HL-60 (cell line): ENCODE data around the gene CCNK.

Experiments used
- DNase-seq, 2 experiments: peaks; one replicate each; pipeline ENCODE4 v3.0.0-alpha.2; 2010 to 2020; ENCODE audit warnings: low read depth in 1 of 2, low spot score in 1 of 2
- H3K27ac ChIP-seq: fragments of 250-450 bp; sonication (Bioruptor Pico); replicated peaks from 2 replicates; pipeline ENCODE4 v1.5.1; 2020; ENCODE audit warnings: mild to moderate bottlenecking, moderate library complexity
- H3K27me3 ChIP-seq: fragments of 250-450 bp; sonication (Bioruptor Pico); 2 replicates; pipeline ENCODE4 v1.5.1; 2021; ENCODE audit warnings: mild to moderate bottlenecking, moderate library complexity; ENCODE audit not compliant: insufficient read depth, poor library complexity, severe bottlenecking
- H3K4me3 ChIP-seq: replicated peaks from 2 replicates; pipeline ENCODE4 v1.5.1; 2011; ENCODE audit warnings: mild to moderate bottlenecking, control low read depth, low read length; ENCODE audit not compliant: insufficient read depth
- CTCF ChIP-seq: IDR thresholded peaks from one replicate; pipeline ENCODE4 v1.5.1; 2011; ENCODE audit warnings: low read length, control low read depth, inconsistent platforms; ENCODE audit not compliant: insufficient read depth
- GABPA ChIP-seq: IDR thresholded peaks from 2 replicates; pipeline ENCODE4 v1.6.1; 2012; ENCODE audit warnings: low read depth
- POLR2AphosphoS5 ChIP-seq: IDR thresholded peaks from 2 replicates; pipeline ENCODE4 v1.6.1; 2012; ENCODE audit warnings: low read depth
- REST ChIP-seq: IDR thresholded peaks from 2 replicates; pipeline ENCODE4 v1.6.1; 2012; ENCODE audit warnings: low read depth; ENCODE audit not compliant: insufficient replicate concordance
- SPI1 ChIP-seq: IDR thresholded peaks from 2 replicates; pipeline ENCODE4 v1.6.1; 2012; ENCODE audit warnings: low read depth, mild to moderate bottlenecking, borderline replicate concordance

Gene CCNK

GRCh38 chr14:99476864-99477263, 4.3 kb upstream of the CCNK start:
- DNase-seq: peak; percentile 42 to 63
- TF ChIP-seq REST (no peak), SPI1 (peak; percentile 28; the same call in 1 of the 2 replicates)

GRCh38 chr14:99478128-99478527, 3.1 kb upstream of the CCNK start:
- Histone ChIP-seq H3K4me3 (no peak overlapping the region), H3K27ac (no peak overlapping the region), H3K27me3 (no peaks in the 10 kb centered on the region)
- TF ChIP-seq REST (no peak), SPI1 (no peak), CTCF (no peak), POLR2AphosphoS5 (no peak), GABPA (no peak)
- no peak for DNase-seq

More at GRCh38 chr14:99476864-99477263, 4.3 kb upstream of the CCNK start:
- Histone ChIP-seq H3K27ac (no peak overlapping the region), H3K27me3 (no peaks in the 10 kb centered on the region), H3K4me3 (no peak overlapping the region)

- H3K27ac ChIP-seq: peak overlapping the region; percentile 33
- TF ChIP-seq POLR2AphosphoS5: no peak
- no peak for TF ChIP-seq GABPA
- TF ChIP-seq REST: no peak
- TF ChIP-seq SPI1: no peak
- TF ChIP-seq CTCF: no peak
- DNase-seq: no peak
- H3K4me3 ChIP-seq: peak overlapping the region; percentile 69
- no peaks in the 10 kb centered on the region for H3K27me3 ChIP-seq
Measured at GRCh38 chr14:99479160-99479905, 1.9 kb upstream of the CCNK start.
